ENCODE data around the gene GALNT2. TPM values are rescaled to one million over a fixed set of nuclear protein-coding genes. Genes with fewer than 3 reads are reported as not detected.

Gene GALNT2
- total RNA-seq, 1 experiment from 2014 or later, result 114 TPM

DNA sequence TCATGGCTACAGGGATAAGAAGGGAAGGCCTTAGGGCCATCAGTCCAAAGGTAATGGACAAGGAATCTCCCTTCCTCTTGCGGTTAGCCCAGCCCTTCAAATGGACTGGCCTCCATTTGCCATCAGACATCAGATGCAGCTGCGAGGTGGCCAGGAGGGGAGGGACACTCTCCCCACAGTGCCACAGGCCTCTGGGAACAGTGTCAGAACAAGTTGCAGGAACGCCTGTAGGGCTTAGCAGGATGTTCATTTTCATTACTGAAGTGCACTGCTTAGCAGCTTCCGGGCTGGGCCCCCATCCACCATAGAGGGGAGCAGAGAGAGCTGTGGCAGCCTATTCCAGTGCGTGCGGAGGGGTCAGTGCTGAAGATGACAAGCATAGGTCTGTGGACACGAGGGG, 127.5 kb downstream of the GALNT2 start:
- Mint-ChIP-seq H3K36me3 (ENCODE audit: insufficient read depth, unreplicated experiment) (peaks cover 17% of the 10 kb centered on the region), H3K4me3 (ENCODE audit: unreplicated experiment) (no peak overlapping the region), H3K9me3 (ENCODE audit: unreplicated experiment) (no peaks in the 10 kb centered on the region), H3K27ac (ENCODE audit: low read depth, unreplicated experiment) (peak overlapping the region; percentile 2), H3K27me3 (ENCODE audit: insufficient read depth, unreplicated experiment) (no peaks in the 10 kb centered on the region), H3K4me1 (ENCODE audit: insufficient read depth, unreplicated experiment) (peaks cover 12% of the 10 kb centered on the region)
- CTCF ChIA-PET, result interaction anchor here (0.6 to 0.7 kb wide), 2 partner anchors 88 to 647 kb away, joined by 3 read pairs; no protein-coding TSS in a partner anchor
- DNase-seq (ENCODE audit: unreplicated experiment), result no peak
- intact Hi-C loops (cut with micrococcal nuclease), result no loop called here
- POLR2A ChIA-PET, result interaction anchor here (0.7 to 1.7 kb wide), 2 partner anchors 10 to 28 kb away, joined by 4 to 5 read pairs; no protein-coding TSS in a partner anchor
- BruUV-seq (replicated peaks), result no TSS peak
- TF ChIP-seq, protein P1, sequence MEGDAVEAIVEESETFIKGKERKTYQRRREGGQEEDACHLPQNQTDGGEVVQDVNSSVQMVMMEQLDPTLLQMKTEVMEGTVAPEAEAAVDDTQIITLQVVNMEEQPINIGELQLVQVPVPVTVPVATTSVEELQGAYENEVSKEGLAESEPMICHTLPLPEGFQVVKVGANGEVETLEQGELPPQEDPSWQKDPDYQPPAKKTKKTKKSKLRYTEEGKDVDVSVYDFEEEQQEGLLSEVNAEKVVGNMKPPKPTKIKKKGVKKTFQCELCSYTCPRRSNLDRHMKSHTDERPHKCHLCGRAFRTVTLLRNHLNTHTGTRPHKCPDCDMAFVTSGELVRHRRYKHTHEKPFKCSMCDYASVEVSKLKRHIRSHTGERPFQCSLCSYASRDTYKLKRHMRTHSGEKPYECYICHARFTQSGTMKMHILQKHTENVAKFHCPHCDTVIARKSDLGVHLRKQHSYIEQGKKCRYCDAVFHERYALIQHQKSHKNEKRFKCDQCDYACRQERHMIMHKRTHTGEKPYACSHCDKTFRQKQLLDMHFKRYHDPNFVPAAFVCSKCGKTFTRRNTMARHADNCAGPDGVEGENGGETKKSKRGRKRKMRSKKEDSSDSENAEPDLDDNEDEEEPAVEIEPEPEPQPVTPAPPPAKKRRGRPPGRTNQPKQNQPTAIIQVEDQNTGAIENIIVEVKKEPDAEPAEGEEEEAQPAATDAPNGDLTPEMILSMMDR (IDR thresholded peaks at IDR 0.05; ENCODE audit: unreplicated experiment), result no peak

DNA sequence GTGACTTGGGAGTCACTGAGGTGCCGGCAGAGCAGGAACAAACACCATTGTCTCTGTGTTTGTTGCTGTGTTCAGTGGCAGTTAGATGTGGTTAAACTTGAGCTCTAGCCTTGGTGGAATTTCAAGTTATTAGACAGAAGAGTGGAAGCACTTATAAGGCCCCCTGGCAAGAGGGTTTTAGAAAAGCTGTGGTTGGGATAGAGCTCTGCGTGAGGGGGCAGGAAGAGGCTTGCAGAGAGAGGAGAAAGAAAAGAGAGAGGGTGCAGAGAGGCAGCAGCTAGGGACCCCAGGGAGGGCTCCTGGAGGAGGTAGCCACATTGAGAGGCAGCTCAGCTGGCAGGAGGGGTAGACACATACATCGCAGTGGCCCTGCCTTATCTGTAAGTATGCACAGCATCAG, 128.2 kb downstream of the GALNT2 start:
- intact Hi-C loops (cut with micrococcal nuclease), result no loop called here
- Mint-ChIP-seq H3K27ac (ENCODE audit: low read depth, unreplicated experiment) (peak overlapping the region; percentile 2), H3K9me3 (ENCODE audit: unreplicated experiment) (no peaks in the 10 kb centered on the region), H3K4me1 (ENCODE audit: insufficient read depth, unreplicated experiment) (peaks cover 12% of the 10 kb centered on the region), H3K27me3 (ENCODE audit: insufficient read depth, unreplicated experiment) (no peaks in the 10 kb centered on the region), H3K36me3 (ENCODE audit: insufficient read depth, unreplicated experiment) (peaks cover 17% of the 10 kb centered on the region), H3K4me3 (ENCODE audit: unreplicated experiment) (no peak overlapping the region)
- TF ChIP-seq, protein P1 (IDR thresholded peaks at IDR 0.05; ENCODE audit: unreplicated experiment), result no peak
- BruUV-seq (replicated peaks), result no TSS peak
- CTCF ChIA-PET, result interaction anchor here (0.6 to 0.7 kb wide), 2 partner anchors 88 to 648 kb away, joined by 3 read pairs; no protein-coding TSS in a partner anchor
- no peak for DNase-seq (ENCODE audit: unreplicated experiment)
- POLR2A ChIA-PET, result interaction anchor here (0.7 to 1.7 kb wide), 2 partner anchors 10 to 28 kb away, joined by 4 to 5 read pairs; no protein-coding TSS in a partner anchor

DNA sequence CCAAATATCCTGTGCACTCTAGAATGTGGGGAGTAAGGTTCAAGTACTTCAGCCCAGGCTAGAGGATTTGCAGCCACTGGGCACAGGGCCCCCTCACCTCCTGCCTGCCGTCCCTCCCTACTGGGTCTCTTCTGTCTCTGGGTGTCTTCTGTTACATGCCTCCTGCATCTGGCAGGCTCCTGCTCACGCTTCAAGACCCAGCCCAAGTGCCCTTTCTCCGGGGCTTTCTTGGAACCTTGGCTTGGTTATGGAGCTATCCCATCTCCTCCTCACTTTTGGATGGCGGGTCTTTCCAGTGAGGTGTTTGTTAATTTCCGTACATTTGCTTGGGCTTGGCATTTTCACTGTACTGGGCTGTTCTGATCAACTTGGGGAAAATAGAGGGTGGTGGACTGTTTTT, 129.0 kb downstream of the GALNT2 start:
- ChIA-PET CTCF (no interaction called here), POLR2A (interaction anchor here (0.6 kb wide), 1 partner anchor 19 kb away, joined by 3 read pairs; no protein-coding TSS in a partner anchor)
- H3K36me3 Mint-ChIP-seq (ENCODE audit: insufficient read depth, unreplicated experiment), result peaks cover 17% of the 10 kb centered on the region
- H3K4me1 Mint-ChIP-seq (ENCODE audit: insufficient read depth, unreplicated experiment), result peaks cover 12% of the 10 kb centered on the region
- DNase-seq (ENCODE audit: unreplicated experiment), result no peak
- intact Hi-C loops (cut with micrococcal nuclease), result no loop called here
- no TSS peak for BruUV-seq (replicated peaks)
- TF ChIP-seq, protein P1 (IDR thresholded peaks at IDR 0.05; ENCODE audit: unreplicated experiment), result no peak
- no peak overlapping the region for H3K4me3 Mint-ChIP-seq (ENCODE audit: unreplicated experiment)
- H3K9me3 Mint-ChIP-seq (ENCODE audit: unreplicated experiment), result no peaks in the 10 kb centered on the region
- H3K27me3 Mint-ChIP-seq (ENCODE audit: insufficient read depth, unreplicated experiment), result no peaks in the 10 kb centered on the region
- no peak overlapping the region for H3K27ac Mint-ChIP-seq (ENCODE audit: low read depth, unreplicated experiment)

DNA sequence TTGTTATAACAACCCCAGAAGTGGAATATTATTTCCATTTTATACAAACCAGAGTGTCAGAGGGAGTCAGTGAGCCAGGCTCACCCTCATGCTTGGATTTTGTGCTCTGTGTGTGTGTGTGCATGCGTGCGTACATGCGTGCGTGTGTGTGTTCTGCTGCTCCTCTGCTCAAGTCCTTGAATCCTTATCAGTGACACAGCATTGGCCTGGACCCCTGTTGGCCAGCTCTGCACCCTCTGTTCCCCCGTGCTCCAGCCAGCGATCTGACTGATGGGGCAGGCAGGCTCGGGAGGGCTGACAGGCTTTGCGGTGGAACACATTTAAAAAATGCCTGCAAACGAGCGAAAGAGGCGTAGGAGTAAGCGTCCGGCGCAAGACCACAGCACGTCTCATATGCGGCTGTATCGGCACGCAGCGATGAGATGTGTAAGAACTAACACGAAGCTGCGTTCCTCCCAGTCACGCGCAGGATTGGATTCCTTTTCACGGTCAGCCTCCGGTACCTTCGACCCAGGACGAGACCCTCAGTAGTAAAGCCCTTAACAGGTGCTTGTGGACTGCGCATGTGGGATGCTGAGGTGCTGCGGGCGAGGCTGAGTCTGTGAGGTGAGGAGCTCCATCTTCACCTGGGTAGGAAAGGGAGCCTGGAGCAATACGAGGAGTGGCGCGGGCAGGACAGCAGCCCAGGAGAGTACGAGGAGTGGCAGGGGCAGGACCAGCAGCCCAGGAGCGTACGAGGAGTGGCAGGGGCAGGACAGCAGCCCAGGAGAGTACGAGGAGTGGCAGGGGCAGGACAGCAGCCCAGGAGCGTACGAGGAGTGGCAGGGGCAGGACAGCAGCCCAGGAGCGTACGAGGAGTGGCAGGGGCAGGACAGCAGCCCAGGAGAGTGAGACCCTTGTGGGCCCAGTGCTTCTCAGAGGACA, 130.9 kb downstream of the GALNT2 start:
- Mint-ChIP-seq H3K36me3 (ENCODE audit: insufficient read depth, unreplicated experiment) (peaks cover 16% of the 10 kb centered on the region), H3K9me3 (ENCODE audit: unreplicated experiment) (no peaks in the 10 kb centered on the region), H3K4me3 (ENCODE audit: unreplicated experiment) (no peak overlapping the region), H3K4me1 (ENCODE audit: insufficient read depth, unreplicated experiment) (peaks cover 12% of the 10 kb centered on the region), H3K27me3 (ENCODE audit: insufficient read depth, unreplicated experiment) (no peaks in the 10 kb centered on the region), H3K27ac (ENCODE audit: low read depth, unreplicated experiment) (no peak overlapping the region)
- TF ChIP-seq, protein P1 (IDR thresholded peaks at IDR 0.05; ENCODE audit: unreplicated experiment), result no peak
- ChIA-PET POLR2A (interaction anchor here (0.7 to 2.0 kb wide), 2 partner anchors 12 to 50 kb away, joined by 4 to 5 read pairs; no protein-coding TSS in a partner anchor), CTCF (interaction anchor here (0.7 kb wide), 1 partner anchor 58 kb away, joined by 3 read pairs; no protein-coding TSS in a partner anchor)
- no TSS peak for BruUV-seq (replicated peaks)
- DNase-seq (ENCODE audit: unreplicated experiment), result no peak
- intact Hi-C loops (cut with micrococcal nuclease), result no loop called here
